GM19324 (cell line): Measurements from ENCODE around the gene PABPC3.

ENCODE experiments used
- ATAC-seq: cut with Tn5 transposase; IDR thresholded peaks from one replicate; pipeline ENCODE4 v1.9.1; 2021; ENCODE audit warnings: mild to moderate bottlenecking, moderate library complexity; ENCODE audit not compliant: unreplicated experiment, low FRiP score

Gene PABPC3

DNA sequence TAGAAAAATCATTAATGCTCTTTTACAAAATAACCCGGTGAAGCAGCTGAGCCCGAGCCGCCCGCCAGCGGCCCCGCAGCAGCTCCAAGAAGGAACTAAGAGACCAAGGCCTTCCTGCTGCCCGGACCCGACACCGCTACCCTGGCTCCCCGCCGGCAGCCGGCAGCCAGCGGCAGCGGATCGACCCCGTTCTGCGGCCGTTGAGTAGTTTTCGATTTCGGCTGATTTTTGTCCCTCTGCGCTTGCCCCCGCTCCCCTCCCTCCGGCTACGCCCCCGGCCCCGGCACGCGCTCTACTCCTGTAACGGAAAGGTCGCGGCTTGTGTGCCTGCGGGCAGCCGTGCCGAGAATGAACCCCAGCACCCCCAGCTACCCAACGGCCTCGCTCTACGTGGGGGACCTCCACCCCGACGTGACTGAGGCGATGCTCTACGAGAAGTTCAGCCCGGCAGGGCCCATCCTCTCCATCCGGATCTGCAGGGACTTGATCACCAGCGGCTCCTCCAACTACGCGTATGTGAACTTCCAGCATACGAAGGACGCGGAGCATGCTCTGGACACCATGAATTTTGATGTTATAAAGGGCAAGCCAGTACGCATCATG, at the start of gene PABPC3:
Gene PABPC3 (plus strand): TSS at position 286 of the 603 bp plus-strand sequence. CDS start 63 bp downstream, at position 349.
- ATAC-seq = no peak

DNA sequence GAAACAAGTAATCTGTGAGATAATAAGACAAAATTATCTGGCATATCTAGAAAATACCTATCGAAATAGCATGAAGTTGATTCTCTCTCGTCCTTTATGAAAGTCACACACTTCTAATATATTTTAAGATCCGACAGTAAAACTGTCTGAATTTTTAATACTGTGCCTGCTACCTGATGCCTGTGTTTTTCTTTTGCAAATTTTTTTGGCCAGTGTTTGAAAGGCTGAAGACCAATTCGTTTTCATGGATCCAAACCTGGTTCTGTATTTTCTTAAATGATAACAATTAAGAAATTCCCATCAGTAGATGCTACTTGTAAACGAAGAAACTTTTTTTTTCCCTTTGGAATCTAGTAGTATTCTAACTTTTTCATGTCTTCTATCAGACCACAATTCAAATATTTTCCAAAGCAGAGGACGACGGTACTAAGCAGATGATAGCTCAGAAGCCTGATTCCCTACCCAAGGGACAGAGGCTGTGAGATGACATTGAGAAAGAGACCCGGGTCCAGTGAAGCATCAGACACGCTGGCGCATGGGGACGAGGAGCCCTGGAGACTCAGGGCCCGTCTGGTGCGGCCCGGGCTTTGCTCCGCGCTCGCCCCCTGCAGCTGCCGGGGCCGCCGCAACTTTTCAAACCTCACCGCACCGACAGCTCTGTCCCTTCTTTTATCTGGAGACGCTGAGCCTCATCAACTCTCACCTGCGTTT, 49.5 kb upstream of the PABPC3 start:
- no peak for ATAC-seq

DNA sequence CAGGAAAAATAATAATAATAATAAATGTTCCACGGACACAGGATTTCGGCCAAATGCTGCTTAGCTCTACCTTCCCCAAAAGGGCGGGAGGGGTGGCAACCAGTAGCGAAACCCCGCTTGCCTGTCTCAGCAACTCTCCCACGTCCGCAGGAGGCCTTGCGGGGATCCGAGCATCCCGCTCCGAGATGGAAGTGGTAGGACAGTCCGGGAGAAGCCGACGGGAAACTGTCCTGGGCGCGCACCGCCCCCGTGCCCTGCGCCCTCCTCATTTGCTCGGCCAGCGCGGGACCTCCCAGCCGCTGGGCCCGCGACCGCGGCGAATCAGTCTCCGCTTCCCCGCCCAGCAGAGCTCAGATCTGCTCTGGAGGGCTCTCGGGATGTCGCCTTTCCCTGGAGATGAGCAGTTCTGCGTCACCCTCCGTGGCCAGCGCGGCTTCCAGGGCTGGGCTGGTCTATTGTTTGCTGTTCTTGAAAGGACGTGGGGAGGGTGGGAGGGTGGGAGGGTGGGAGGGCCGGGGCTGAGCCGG, 48.9 kb upstream of the PABPC3 start:
- no peak for ATAC-seq

DNA sequence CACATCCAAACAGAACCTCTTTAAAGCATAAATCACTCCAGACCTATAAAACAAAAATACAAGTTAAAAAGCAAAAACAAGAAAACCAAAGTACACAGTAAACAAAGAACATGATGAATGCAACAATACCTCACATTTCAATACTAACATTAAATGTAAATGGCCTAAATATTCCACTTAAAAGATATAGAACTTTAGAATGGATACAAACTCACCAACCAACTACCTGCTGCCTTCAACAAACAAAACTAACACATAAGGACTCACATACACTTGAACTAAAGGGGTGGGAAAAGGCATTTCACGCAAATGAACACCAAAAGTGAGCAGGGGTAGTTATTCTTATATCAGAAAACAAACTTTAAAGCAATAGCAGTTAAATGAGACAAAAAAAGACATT, 44.9 kb upstream of the PABPC3 start:
- ATAC-seq = no peak

DNA sequence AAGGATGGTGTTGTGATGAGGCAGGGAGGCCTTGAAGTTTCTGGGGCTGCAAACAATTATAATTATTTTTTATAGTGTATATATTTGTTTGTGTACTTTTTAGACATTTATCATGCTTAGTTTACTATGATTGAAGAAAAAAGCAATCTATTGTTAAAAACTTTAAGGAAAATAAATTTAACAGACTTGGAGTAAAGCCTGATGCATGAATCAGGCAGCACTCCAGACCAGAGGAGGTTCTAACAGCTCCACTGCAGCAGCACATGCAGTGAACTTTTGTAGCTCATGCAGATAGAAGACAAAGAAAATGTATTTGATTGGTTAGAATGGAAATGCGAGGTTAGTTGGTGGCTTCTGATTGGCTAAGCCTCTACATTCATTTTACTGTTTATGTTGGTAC, 36.8 kb upstream of the PABPC3 start:
- ATAC-seq = no peak

DNA sequence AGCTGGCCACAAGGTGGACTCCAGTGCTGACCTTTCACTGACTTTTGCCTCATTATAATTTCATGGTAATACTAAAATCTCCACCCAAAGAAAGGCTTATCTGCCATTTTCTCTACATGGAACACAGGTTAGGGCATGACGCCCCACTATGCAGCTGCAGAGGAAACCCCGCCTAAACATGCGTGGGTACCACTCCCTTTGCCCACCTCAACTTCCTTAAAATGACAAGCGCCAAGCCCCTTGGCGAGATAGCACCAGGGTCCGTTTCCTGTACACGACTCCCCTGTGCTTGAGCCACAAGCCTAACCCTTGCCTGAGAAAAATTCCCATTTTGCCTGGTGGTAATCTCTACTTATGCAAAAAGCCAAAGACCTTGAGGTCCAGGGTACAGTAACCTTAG, 36.0 kb upstream of the PABPC3 start:
- no peak for ATAC-seq

DNA sequence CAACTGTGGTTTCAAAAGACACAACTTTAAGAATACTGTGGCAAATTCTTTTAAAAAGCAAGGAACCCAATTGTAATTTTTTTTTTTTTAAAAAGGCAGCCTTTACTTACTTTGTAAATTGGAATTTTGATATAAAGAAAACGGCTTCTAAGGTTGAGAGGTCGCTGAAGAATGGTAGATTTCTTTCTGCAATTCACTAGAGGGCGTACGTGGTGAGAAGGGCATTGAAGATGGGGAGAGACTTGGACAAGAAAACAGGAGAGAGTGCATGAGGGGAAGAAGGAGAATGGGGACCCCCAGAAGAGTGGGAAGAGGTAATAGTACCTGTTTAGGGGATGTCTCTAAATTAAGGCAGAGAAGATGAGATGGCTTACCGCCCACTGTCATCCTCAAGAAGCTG, 33.5 kb upstream of the PABPC3 start:
- no peak for ATAC-seq

DNA sequence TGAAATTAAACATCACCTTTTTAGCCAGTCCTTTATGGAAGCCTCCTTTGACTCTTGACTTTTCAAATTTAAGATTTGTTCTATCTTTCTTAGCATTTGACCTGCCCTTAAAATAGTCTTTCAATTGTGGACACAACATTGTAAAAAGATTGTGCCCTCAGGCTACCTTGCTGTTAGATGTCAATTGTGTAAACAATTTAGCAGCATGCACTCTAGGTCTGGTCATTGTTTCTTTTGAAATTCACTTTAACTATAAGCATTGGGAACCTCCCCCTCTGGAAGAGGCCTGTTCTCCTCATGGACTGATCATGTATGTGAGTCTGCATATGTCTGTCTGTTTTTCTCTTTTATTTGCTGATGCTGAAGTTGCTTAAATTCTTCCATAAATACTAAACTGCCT, 31.5 kb upstream of the PABPC3 start:
- ATAC-seq = no peak

DNA sequence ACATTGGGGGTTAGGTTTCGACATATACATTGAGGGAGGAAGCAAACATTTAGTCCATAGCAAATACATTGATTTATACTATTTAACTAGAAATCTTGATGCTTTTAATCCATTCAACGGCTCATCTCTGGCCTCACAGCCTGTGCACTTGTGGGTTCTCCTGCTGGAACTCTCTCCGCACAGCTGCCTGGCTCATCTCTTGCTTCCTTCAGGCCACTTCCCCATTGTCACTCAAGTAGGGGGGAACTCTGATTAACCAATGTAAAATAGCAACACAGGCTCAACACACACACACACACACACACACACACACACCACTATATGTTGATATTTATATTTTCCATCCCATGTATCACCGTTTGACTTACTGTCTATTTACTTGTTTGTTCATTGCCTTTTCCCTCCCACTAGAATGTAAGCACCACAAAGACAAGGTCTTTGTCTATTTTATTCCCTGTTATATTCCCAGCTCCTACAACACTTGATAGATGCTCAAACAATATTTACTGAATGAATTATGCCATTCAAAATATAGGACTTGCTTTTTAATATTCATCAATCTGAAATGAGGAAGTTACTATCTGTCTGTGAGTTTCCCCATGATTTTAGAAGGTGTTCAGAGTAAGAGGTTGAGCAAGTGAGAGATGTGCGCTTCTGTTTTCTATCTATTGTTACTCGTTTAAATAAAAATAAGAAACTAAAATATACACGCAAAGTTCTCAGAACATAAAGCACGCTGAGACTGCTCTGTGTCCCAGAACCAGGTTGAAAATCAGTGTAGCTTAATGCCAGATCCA, 29.8 kb upstream of the PABPC3 start:
- no peak for ATAC-seq

DNA sequence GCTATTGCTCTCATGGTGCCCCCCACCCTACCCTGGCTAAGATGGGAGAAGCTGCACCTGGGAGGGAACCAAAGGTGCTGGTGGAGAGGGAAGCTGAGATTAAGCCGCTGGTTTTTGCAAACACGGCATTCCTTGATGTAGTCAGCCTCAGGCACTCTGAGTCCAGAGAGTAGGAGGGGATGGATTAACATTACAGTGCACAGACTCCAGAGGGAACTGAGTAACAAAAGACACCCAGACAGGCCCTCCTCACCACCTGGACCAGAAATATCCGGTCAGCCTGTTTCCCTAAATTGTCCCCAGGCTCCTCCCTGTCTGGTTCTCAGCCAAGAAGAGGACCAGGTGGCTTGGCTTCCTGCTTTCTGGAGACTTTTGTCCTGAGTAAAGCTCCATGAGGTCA, 28.9 kb upstream of the PABPC3 start:
- ATAC-seq = no peak

DNA sequence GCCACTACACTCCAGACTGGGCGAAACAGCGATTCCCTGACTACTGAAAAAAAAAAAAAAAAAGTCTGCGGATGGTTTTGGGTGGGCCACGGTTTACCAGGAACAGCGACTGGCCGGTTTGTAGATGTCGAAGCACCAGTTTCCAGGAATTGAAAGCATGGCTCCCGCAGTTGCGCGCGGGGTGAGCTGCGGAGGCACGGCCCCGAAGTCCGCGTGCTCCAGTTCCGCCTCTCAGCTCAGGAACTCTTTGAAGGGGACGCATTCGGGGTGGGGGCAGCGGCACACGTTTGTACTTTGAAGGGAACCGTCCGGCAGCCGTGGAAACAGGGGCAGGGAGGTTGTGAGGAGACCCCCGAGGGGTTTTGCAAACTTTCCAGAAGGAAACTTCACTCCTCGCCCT, 27.1 kb upstream of the PABPC3 start:
- no peak for ATAC-seq

DNA sequence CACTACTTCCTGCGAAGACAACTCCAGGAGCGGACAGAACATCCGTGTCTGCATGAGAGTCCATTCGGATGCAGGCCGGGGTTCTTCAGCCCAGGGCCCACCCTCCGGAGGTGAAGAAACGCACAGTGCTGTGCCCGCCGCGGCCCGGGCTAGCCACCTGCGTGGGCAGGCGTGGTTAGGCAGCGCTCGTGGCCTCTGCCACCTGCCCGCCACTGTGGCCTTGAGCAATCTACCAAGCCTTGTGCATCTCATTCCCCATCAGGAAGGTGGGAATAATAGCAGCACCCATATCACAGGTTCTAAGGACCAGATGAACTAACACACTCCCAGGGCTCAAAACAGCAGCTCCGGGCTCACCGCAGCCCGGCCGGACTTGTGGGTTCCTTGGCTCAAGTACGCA, 26.7 kb upstream of the PABPC3 start:
- no peak for ATAC-seq

DNA sequence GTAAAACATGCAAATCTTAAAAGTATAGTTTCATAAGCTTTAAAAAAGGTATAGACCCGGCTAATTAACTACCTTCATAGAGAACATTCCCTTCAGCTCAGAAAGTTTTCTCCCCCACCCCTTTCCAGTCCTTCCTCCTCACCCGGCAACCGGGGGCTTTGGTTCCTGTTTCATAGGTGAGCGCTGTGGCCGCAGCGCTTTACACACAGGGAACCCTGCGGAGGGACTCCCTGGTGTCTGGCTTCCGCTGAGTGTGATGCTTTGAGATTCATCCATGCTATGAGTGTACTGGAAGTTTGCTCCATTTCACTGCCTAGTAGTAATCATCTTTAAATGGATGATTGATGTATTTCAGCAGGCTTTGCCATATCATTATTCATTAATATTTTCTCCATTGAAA, 26.0 kb upstream of the PABPC3 start:
- ATAC-seq = no peak

DNA sequence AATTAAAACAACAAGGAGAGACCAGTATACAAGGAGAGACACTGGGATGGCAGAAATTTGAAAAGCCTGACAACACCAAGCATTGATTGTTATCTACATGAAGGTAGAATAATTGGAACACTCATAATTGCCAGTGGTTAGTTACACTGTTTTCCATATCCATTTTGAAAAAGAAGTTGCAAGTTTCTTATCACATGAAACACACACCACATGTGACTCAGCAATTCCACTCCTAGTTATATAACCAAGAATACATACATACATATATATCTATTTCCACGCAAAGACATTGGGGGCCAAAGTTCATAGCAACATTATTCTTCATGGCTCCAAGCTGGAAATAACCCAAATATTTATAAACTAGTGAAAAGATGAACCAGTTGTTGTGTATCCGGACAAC, 15.2 kb upstream of the PABPC3 start:
- no peak for ATAC-seq

DNA sequence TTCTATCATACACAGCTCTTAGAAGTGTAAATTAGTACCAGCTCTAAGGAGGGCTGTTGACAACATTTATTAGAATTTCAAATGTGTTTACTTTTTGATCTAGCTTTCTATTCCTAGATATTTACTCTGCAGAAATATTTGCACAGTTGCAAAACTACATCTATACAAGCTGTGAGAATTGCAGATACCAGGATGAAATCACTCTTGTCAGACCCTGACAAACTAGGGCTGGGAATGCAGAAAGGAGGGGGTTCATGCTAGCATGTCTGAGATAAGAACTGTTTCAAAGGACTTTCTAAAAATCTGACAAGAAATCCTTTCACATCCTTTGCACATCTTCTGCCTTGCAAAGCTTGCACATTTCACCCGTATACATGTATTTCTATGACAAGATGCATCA, 11.8 kb upstream of the PABPC3 start:
- no peak for ATAC-seq

DNA sequence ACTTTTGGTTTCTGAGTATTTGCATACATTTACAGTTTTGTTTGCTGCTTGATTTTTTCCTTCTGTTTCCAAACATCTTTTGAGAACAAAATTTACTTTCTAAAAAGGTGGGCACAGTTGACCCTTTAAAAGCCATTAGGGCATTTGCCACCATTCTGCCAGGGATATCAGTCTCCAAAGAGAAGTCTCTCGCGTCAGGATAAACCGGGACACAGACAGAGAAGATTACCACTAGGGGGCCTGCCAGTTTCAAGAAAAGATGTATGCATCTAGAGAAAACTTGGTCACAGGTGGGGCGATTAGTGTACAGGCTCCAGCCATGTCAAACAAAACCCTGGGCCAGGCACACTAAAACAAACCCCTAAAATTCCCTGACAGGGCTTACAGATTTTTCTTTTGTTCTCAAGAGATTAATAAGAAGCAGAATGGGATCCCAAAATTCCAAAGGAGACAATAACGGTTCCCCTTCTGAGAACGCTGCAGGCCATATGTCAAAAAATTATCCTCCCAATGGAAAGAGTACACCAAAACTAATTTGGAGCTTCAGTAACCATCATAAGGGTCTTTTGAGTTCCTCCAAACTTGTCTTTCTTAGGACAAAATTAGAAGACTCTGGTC, 10.7 kb upstream of the PABPC3 start:
- ATAC-seq = no peak

DNA sequence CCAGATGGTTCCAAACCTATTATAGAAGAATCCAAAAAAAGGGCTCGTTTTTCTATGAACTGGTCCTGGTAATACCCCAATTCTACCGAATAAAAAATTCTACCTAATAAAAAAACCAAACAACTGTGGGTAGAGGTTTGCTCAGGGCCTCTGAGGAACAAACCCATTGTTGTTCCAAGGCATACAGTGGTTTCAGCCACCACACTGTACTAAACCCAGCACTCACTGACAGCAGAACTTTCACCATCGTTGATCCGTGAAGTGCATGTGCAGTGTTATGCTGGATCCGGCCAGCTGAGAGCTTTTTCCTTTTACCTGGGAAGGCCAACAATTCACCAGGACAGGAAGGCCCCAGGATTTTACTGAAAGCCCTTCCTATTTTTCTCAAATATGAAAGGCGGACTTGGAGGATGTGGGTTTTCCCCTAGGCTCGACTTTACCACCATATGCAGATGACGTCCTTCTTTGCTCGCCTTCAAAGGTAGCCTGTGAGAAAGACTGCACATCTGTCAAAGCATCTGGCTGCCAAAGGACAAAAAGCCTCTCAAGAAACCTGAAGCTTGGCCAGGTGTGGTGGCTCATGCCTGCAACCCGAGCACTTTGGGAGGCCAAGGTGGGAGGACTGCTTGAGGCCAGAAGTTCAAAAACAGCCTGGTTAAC, 7.2 kb upstream of the PABPC3 start:
- no peak for ATAC-seq

DNA sequence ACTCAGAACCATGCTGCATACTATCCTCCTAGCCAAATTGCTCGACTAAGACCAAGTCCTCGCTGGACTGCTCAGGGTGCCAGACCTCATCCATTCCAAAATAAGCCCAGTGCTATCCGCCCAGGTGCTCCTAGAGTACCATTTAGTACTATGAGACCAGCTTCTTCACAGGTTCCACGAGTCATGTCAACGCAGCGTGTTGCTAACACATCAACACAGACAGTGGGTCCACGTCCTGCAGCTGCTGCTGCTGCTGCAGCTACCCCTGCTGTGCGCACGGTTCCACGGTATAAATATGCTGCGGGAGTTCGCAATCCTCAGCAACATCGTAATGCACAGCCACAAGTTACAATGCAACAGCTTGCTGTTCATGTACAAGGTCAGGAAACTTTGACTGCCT, 1.5 kb downstream of the PABPC3 start:
- ATAC-seq = no peak

DNA sequence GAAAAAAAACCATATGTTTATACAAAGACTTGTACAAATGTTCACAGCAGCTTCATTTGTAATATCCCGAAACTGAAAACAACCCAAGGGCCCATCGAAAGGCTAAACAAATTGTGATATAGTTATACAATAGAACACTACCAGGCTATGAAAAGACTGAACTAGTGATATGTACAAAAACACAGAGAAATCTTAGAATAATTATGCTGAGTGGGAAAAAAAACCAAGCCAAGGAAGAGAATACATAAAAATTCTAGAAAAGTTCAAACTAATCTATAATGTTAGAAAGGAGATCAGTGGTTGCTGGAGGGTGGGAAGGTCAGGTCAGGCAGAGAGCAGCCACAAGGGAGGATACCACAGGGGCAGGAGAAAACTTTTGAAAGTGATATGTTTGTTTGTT, 7.8 kb downstream of the PABPC3 start:
- no peak for ATAC-seq

DNA sequence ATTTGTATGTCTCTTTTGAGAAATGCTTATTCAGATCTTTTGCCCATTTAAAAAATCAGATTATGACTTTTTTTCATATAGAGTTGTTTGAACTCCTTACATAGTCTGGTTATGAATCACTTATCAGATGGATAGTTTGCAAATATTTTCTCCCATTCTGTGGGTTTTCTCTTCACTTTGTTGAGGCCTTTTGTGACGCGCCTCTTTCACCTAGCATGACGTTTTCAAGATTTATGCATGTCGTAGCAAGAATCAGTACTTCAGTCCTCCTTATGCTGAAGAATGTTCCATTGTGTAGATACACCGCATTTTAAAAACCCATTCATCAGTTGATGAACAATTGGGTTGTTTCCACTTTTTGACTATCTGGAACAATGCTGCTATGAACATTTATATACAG, 13.4 kb downstream of the PABPC3 start:
- ATAC-seq = no peak
